ENCODE results near the gene NECTIN1. TPM values are rescaled to one million over a fixed set of nuclear protein-coding genes. Genes with fewer than 3 reads are reported as not detected.

The NECTIN1 gene
- total RNA-seq, 1 experiment from 2014 or later, result 19.9 TPM

- Histone ChIP-seq H3K9me2 (replicated peaks; ENCODE audit: low read length) (no peaks in the 10 kb centered on the region), H3F3A (ENCODE audit: low read length, unreplicated experiment) (no peaks in the 10 kb centered on the region), H3K27ac (ENCODE audit: low read length) (no peak overlapping the region), H3K27me3 (ENCODE audit: low read length) (no peaks in the 10 kb centered on the region), H4K20me1 (ENCODE audit: low read length) (peaks cover 8% of the 10 kb centered on the region; the same call in 1 of the 2 replicates), H3K79me2 (ENCODE audit: low read length) (no peaks in the 10 kb centered on the region), H3K4me2 (ENCODE audit: low read length) (no peak overlapping the region), H3K4me1 (ENCODE audit: insufficient read depth, low read length) (no peaks in the 10 kb centered on the region; the same call in 1 of the 2 replicates), H3K4me3 (ENCODE audit: low read length) (no peak overlapping the region), H3K36me3 (ENCODE audit: low read depth, low read length) (no peaks in the 10 kb centered on the region), H2AFZ (ENCODE audit: low read length) (no peak overlapping the region), H3K9ac (ENCODE audit: low read length) (no peak overlapping the region), H3K9me3 (ENCODE audit: low read length) (no peaks in the 10 kb centered on the region)
- DNase-seq (no peak), ATAC-seq (no peak)
- BruUV-seq (replicated peaks), result no TSS peak
- intact Hi-C loops (cut with micrococcal nuclease), result no loop called here
- ChIA-PET CTCF (no interaction called here), POLR2A (ENCODE audit: unreplicated experiment) (no interaction called here)
- TF ChIP-seq EZH2 (IDR thresholded peaks at IDR 0.05; ENCODE audit: low read length, unreplicated experiment), result no peak
- TF ChIP-seq CTCF (conservative IDR thresholded peaks at IDR 0.05; ENCODE audit: low read depth, low read length), result no peak
- no peak for TF ChIP-seq EZH2phosphoT487 (IDR thresholded peaks at IDR 0.05; ENCODE audit: borderline replicate concordance, low read length)
Measured at GRCh38 chr11:119708384-119708783, 20.6 kb downstream of the NECTIN1 start.

GRCh38 chr11:119706887-119707286 is 22.1 kb downstream of the NECTIN1 start:
- CTCF ChIA-PET, result no interaction called here
- Histone ChIP-seq H3K79me2 (ENCODE audit: low read length) (no peaks in the 10 kb centered on the region), H2AFZ (ENCODE audit: low read length) (no peak overlapping the region), H3K9me3 (ENCODE audit: low read length) (no peaks in the 10 kb centered on the region), H3K4me1 (ENCODE audit: insufficient read depth, low read length) (peaks cover 4% of the 10 kb centered on the region), H3K36me3 (ENCODE audit: low read depth, low read length) (no peaks in the 10 kb centered on the region), H3K9ac (ENCODE audit: low read length) (no peak overlapping the region), H4K20me1 (ENCODE audit: low read length) (peaks cover 12% of the 10 kb centered on the region; the same call in 1 of the 2 replicates), H3K4me3 (ENCODE audit: low read length) (no peak overlapping the region), H3K27me3 (ENCODE audit: low read length) (no peaks in the 10 kb centered on the region), H3K27ac (ENCODE audit: low read length) (no peak overlapping the region), H3K4me2 (ENCODE audit: low read length) (no peak overlapping the region), H3F3A (ENCODE audit: low read length, unreplicated experiment) (no peaks in the 10 kb centered on the region), H3K9me2 (replicated peaks; ENCODE audit: low read length) (no peaks in the 10 kb centered on the region)
- POLR2A ChIA-PET (ENCODE audit: unreplicated experiment), result no interaction called here
- TF ChIP-seq EZH2phosphoT487 (IDR thresholded peaks at IDR 0.05; ENCODE audit: borderline replicate concordance, low read length), result no peak
- TF ChIP-seq CTCF (conservative IDR thresholded peaks at IDR 0.05; ENCODE audit: low read depth, low read length), result peak; percentile 55
- no TSS peak for BruUV-seq (replicated peaks)
- DNase-seq, result no peak
- intact Hi-C loops (cut with micrococcal nuclease), result no loop called here
- no peak for ATAC-seq

- ChIA-PET POLR2A (ENCODE audit: unreplicated experiment) (no interaction called here), CTCF (no interaction called here)
- H3K4me3 ChIP-seq (ENCODE audit: low read length), result no peak overlapping the region
- H3F3A ChIP-seq (ENCODE audit: low read length, unreplicated experiment), result no peaks in the 10 kb centered on the region
- intact Hi-C loops (cut with micrococcal nuclease), result no loop called here
- H3K27me3 ChIP-seq (ENCODE audit: low read length), result no peaks in the 10 kb centered on the region
- H3K9me3 ChIP-seq (ENCODE audit: low read length), result no peaks in the 10 kb centered on the region
- TF ChIP-seq CTCF (conservative IDR thresholded peaks at IDR 0.05; ENCODE audit: low read depth, low read length) (no peak), EZH2phosphoT487 (IDR thresholded peaks at IDR 0.05; ENCODE audit: borderline replicate concordance, low read length) (no peak), EZH2 (IDR thresholded peaks at IDR 0.05; ENCODE audit: low read length, unreplicated experiment) (no peak)
- no TSS peak for BruUV-seq (replicated peaks)
- no peaks in the 10 kb centered on the region for H3K36me3 ChIP-seq (ENCODE audit: low read depth, low read length)
- DNase-seq (no peak), ATAC-seq (no peak)
- peaks cover 12% of the 10 kb centered on the region for H4K20me1 ChIP-seq (ENCODE audit: low read length)
- H3K4me2 ChIP-seq (ENCODE audit: low read length), result no peak overlapping the region
- no peak overlapping the region for H3K9ac ChIP-seq (ENCODE audit: low read length)
- peaks cover 13% of the 10 kb centered on the region for H3K4me1 ChIP-seq (ENCODE audit: insufficient read depth, low read length)
- no peak overlapping the region for H3K27ac ChIP-seq (ENCODE audit: low read length)
- H2AFZ ChIP-seq (ENCODE audit: low read length), result no peak overlapping the region
- H3K79me2 ChIP-seq (ENCODE audit: low read length), result no peaks in the 10 kb centered on the region
- H3K9me2 ChIP-seq (replicated peaks; ENCODE audit: low read length), result no peaks in the 10 kb centered on the region
Measured at GRCh38 chr11:119706029-119706428, 23.0 kb downstream of the NECTIN1 start.

All from PC-3 (cell line).